GM12878 (cell line): ENCODE data around the gene PITRM1. TPM values are rescaled to one million over a fixed set of nuclear protein-coding genes. Genes with fewer than 3 reads are reported as not detected.

Experiments used
- ATAC-seq: fragments of 200-7000 bp; cut with Tn5 transposase; 3 replicates; pipeline ENCODE4 v1.9.1; 2020; ENCODE audit warnings: mild to moderate bottlenecking, moderate library complexity
- BruUV-seq: library from RNA; stranded (reverse); fragments of 400-500 nt; replicated peaks from 2 replicates; lab custom pipeline; 2021; lab: Mats Ljungman, UMichigan
- CTCF ChIA-PET: fragments of 300-600 bp; sonication (Branson Sonifier 250); formaldehyde crosslinking; extraction: SDS; loops from one replicate; lab custom pipeline; 2021; ENCODE audit warnings: inconsistent platforms; lab: Yijun Ruan, JAX
- POLR2A ChIA-PET: fragments of 350-600 bp; formaldehyde crosslinking; extraction: SDS; loops from one replicate; lab custom pipeline; 2021; ENCODE audit warnings: inconsistent platforms; lab: Charles Lee
- RAD21 ChIA-PET: fragments of 300-600 bp; sonication (Branson Sonifier 250); formaldehyde crosslinking; loops from one replicate; lab custom pipeline; 2023; ENCODE audit warnings: antibody characterized with exemption; ENCODE audit not compliant: unreplicated experiment; lab: Charles Lee
- SMC1A ChIA-PET: fragments of 300-600 bp; sonication (Branson Sonifier 250); formaldehyde crosslinking; loops from one replicate; lab custom pipeline; 2023; ENCODE audit not compliant: unreplicated experiment, uncharacterized antibody; lab: Charles Lee
- DNase-seq: peaks from one replicate; pipeline ENCODE4 v3.0.0-alpha.2; 2011; ENCODE audit warnings: low read depth, low spot score
- FAIRE-seq: peaks from 3 replicates; lab custom pipeline; 2011; peaks lifted over from hg19 to GRCh38; lab: Jason Lieb, UNC
- H2AFZ ChIP-seq: 2 replicates; pipeline ENCODE4 v1.6.0; 2011; ENCODE audit warnings: low read depth, low read length, control low read depth; ENCODE audit not compliant: control insufficient read depth
- H3K27ac ChIP-seq: 2 replicates; pipeline ENCODE4 v1.5.1; 2011; ENCODE audit warnings: control low read depth; ENCODE audit not compliant: control insufficient read depth, insufficient read depth
- H3K27me3 ChIP-seq, 2 experiments: replicated peaks in 1 of 2; 2 replicates each; pipeline versions ENCODE4 v1.6.0 to v1.6.1; 2011; ENCODE audit warnings: low read length in 1 of 2; ENCODE audit not compliant: control insufficient read depth in 2 of 2, insufficient read depth in 2 of 2
- H3K36me3 ChIP-seq, 2 experiments: 2 replicates each; pipeline ENCODE4 v1.5.1; 2011; ENCODE audit warnings: low read length in 1 of 2; ENCODE audit not compliant: control insufficient read depth in 2 of 2, insufficient read depth in 2 of 2
- H3K4me1 ChIP-seq: 2 replicates; pipeline ENCODE4 v1.6.1; 2011; ENCODE audit warnings: mild to moderate bottlenecking, low read length, moderate library complexity, mixed read lengths; ENCODE audit not compliant: control insufficient read depth, insufficient read depth
- H3K4me2 ChIP-seq: 2 replicates; pipeline ENCODE4 v1.6.0; 2011; ENCODE audit warnings: control low read depth; ENCODE audit not compliant: control insufficient read depth, insufficient read depth
- H3K4me3 ChIP-seq: fragments of 200-600 bp; sonication (generic); 2 replicates; pipeline ENCODE4 v1.5.1; 2016
- H3K79me2 ChIP-seq: 2 replicates; pipeline ENCODE4 v1.6.0; 2011; ENCODE audit warnings: low read length; ENCODE audit not compliant: control insufficient read depth, insufficient read depth
- H3K9ac ChIP-seq: 2 replicates; pipeline ENCODE4 v1.8.0; 2011; ENCODE audit warnings: low read length, control low read depth, mixed read lengths; ENCODE audit not compliant: control insufficient read depth, insufficient read depth
- H3K9me3 ChIP-seq: replicated peaks from 3 replicates; pipeline ENCODE4 v1.5.1; 2011; ENCODE audit warnings: mild to moderate bottlenecking, low read length; ENCODE audit not compliant: control insufficient read depth, insufficient read depth
- H4K20me1 ChIP-seq: 2 replicates; pipeline ENCODE4 v1.6.0; 2011; ENCODE audit not compliant: control insufficient read depth, insufficient read depth
- ASH2L ChIP-seq: fragments of 300-600, 200-600 bp; sonication (generic); IDR thresholded peaks from 2 replicates; pipeline ENCODE4 v1.6.1; 2017; ENCODE audit warnings: low read depth, mild to moderate bottlenecking, borderline replicate concordance
- CHD4 ChIP-seq: fragments of 200-600 bp; sonication (generic); IDR thresholded peaks from 2 replicates; pipeline ENCODE4 v1.6.1; 2016; ENCODE audit warnings: mild to moderate bottlenecking
- E2F8 ChIP-seq: fragments of 450-650 bp; IDR thresholded peaks from 2 replicates; pipeline ENCODE4 v1.6.1; 2018; ENCODE audit warnings: mild to moderate bottlenecking, low read depth, moderate library complexity; ENCODE audit not compliant: partially characterized antibody
- HDAC6 ChIP-seq: fragments of 200-600 bp; sonication (generic); IDR thresholded peaks from one replicate; pipeline ENCODE4 v1.8.0; 2017; ENCODE audit warnings: antibody characterized with exemption; ENCODE audit not compliant: unreplicated experiment
- KLF5 ChIP-seq: fragments of 450-650 bp; IDR thresholded peaks from 2 replicates; pipeline ENCODE4 v1.6.1; 2014; ENCODE audit warnings: mild to moderate bottlenecking; ENCODE audit not compliant: partially characterized antibody
- MLLT1 ChIP-seq: fragments of 450-650 bp; IDR thresholded peaks from 2 replicates; pipeline ENCODE4 v1.6.1; 2016; ENCODE audit warnings: mild to moderate bottlenecking
- NBN ChIP-seq: fragments of 450-650 bp; IDR thresholded peaks from 2 replicates; pipeline ENCODE4 v1.6.1; 2016
- RAD21 ChIP-seq: IDR thresholded peaks from 2 replicates; pipeline ENCODE4 v1.6.1; 2011; ENCODE audit warnings: mild to moderate bottlenecking, low read depth, low read length, moderate library complexity; ENCODE audit not compliant: insufficient read depth
- RBBP5 ChIP-seq: fragments of 200-600 bp; sonication (generic); conservative IDR thresholded peaks from 2 replicates; pipeline ENCODE4 v1.6.1; 2016
- RUNX3 ChIP-seq: IDR thresholded peaks from 2 replicates; pipeline ENCODE4 v1.6.1; 2012; ENCODE audit warnings: low read length, inconsistent platforms
- SMAD5 ChIP-seq: IDR thresholded peaks from 2 replicates; pipeline ENCODE4 v1.6.1; 2016; ENCODE audit warnings: antibody characterized with exemption, low read depth
- SMC3 ChIP-seq: IDR thresholded peaks from 2 replicates; pipeline ENCODE4 v1.6.1; 2011; ENCODE audit warnings: low read length, improper control_type of control experiment, borderline replicate concordance
- SREBF2 ChIP-seq: IDR thresholded peaks from 2 replicates; pipeline ENCODE4 v1.6.1; 2012; ENCODE audit warnings: mild to moderate bottlenecking, low read length
- TCF3 ChIP-seq: IDR thresholded peaks from 2 replicates; pipeline ENCODE4 v1.6.1; 2012; ENCODE audit warnings: low read depth, mild to moderate bottlenecking, low read length, borderline replicate concordance; ENCODE audit not compliant: insufficient read depth
- USF1 ChIP-seq: IDR thresholded peaks from 2 replicates; pipeline ENCODE4 v1.6.1; 2011; ENCODE audit warnings: borderline replicate concordance, low read depth, mild to moderate bottlenecking, moderate library complexity, mixed read lengths, low read length; ENCODE audit not compliant: insufficient read depth; ENCODE audit errors: extremely low read length
- ZNF622 ChIP-seq: fragments of 450-650 bp; IDR thresholded peaks from 2 replicates; pipeline ENCODE4 v1.6.1; 2017; ENCODE audit warnings: mild to moderate bottlenecking, inconsistent platforms
- WGBS: methylation state at CpG from one replicate; pipeline ENCODE4 v1.1.6; 2016; ENCODE audit warnings: low lambda C conversion rate; ENCODE audit not compliant: insufficient replicate concordance, insufficient coverage; ENCODE audit errors: missing lambda C conversion rate; 5-methylcytosine and 5-hydroxymethylcytosine counted together
- in situ Hi-C: fragments of 300-500 bp; cut with MboI; formaldehyde crosslinking; loops from 9 replicates; pipeline ENCODE4 v1.14.3; 2018; ENCODE audit warnings: mixed read lengths
- intact Hi-C: fragments of 100-400 bp; cut with micrococcal nuclease; formaldehyde crosslinking; loops from one replicate; pipeline ENCODE4 v1.14.2; 2022; ENCODE audit not compliant: unreplicated experiment
- polyA plus RNA-seq, 11 experiments: library from polyadenylated mRNA; depleted of rRNA in 4 of 11; unstranded in 6 of 11; stranded (reverse) in 5 of 11; fragments of >200 nt; fragmentation: Nextera tagmentation in 4 of 11; fragmentation: Illumina TruSeq in 1 of 11; extraction: Ambion mirVana in 4 of 11; extraction: Trizol in 1 of 11; gene quantifications; 1 replicate in 1 of 11; 2 replicates in 10 of 11; pipeline versions ENCODE4 v1.2.1 to v1.2.3, GENCODE V29; 2011 to 2016; ENCODE audit warnings: inconsistent platforms in 2 of 11, missing spikeins in 2 of 11, low read depth in 1 of 11
- total RNA-seq, 4 experiments: library from RNA; depleted of rRNA in 3 of 4; stranded (reverse); fragments of >200 nt in 3 of 4; fragmentation: Illumina TruSeq in 1 of 4; extraction: Trizol in 1 of 4; gene quantifications; 2 replicates each; pipeline versions ENCODE4 v1.2.1 to v1.2.3, GENCODE V29; 2013 to 2021

The PITRM1 gene
- total and polyA plus RNA-seq, 10 of the 15 experiments (the other 5 are each of a cell fraction or from before 2014, with no cell fraction given): 15.5 to 53.0 (median 45.0) TPM

- TF ChIP-seq USF1: no peak
Measured at GRCh38 chr10:3122486-3123205, 49.9 kb downstream of the PITRM1 start (continued).

- 87% methylated on average over 11 of the region's 14 CpGs for WGBS
- ChIA-PET SMC1A (no interaction called here), POLR2A (no interaction called here), CTCF (no interaction called here), RAD21 (no interaction called here)
- Histone ChIP-seq H4K20me1 (no peaks in the 10 kb centered on the region), H3K79me2 (no peaks in the 10 kb centered on the region), H3K27ac (no peak overlapping the region), H3K9me3 (no peaks in the 10 kb centered on the region), H3K36me3 (peaks cover 26 to 28% of the 10 kb centered on the region in 2 experiments), H3K4me1 (no peaks in the 10 kb centered on the region), H3K27me3 (no peaks in the 10 kb centered on the region), H3K4me3 (no peak overlapping the region), H2AFZ (no peak overlapping the region), H3K9ac (no peak overlapping the region), H3K4me2 (no peak overlapping the region)
- in situ Hi-C loops: no loop called here
- DNase-seq (no peak), ATAC-seq (no peak), FAIRE-seq (no peak)
- intact Hi-C loops: no loop called here
- BruUV-seq: no TSS peak
- no peak for TF ChIP-seq KLF5
- TF ChIP-seq ASH2L: no peak
- TF ChIP-seq HDAC6: no peak
- no peak for TF ChIP-seq NBN
- no peak for TF ChIP-seq RAD21
- TF ChIP-seq RUNX3: no peak
- TF ChIP-seq SMAD5: no peak
- no peak for TF ChIP-seq MLLT1
- TF ChIP-seq USF1: no peak
- no peak for TF ChIP-seq ZNF622
- TF ChIP-seq TCF3: no peak
- TF ChIP-seq E2F8: no peak
- TF ChIP-seq CHD4: no peak
- no peak for TF ChIP-seq SMC3
- TF ChIP-seq SREBF2: no peak
- no peak for TF ChIP-seq RBBP5
Measured at GRCh38 chr10:3122034-3122433, 50.5 kb downstream of the PITRM1 start.
